GM12891 (cell line): ENCODE measurements around the gene C17orf67.

Source experiments
- POLR2A ChIP-seq: IDR thresholded peaks from 2 replicates; pipeline ENCODE4 v1.6.1; 2011; ENCODE audit warnings: low read depth, low read length, control low read depth
- POLR2AphosphoS5 ChIP-seq: IDR thresholded peaks from 2 replicates; pipeline ENCODE4 v1.6.1; 2011; ENCODE audit warnings: low read depth, low read length, control low read depth

GRCh38 chr17:56880571-56880970 lies 46.9 kb upstream of the C17orf67 start:
- no peak for TF ChIP-seq POLR2A
- TF ChIP-seq POLR2AphosphoS5: no peak
